Nephron (organoid): Measurements from ENCODE around the gene UPP1.

Experiments
- H3K27ac Mint-ChIP-seq, 3 experiments: 2 replicates each; pipeline ENCODE4 v1.8.0; 2020; ENCODE audit warnings: mixed read lengths in 3 of 3, mild to moderate bottlenecking in 2 of 3, moderate library complexity in 1 of 3
- H3K27me3 Mint-ChIP-seq: 2 replicates; pipeline ENCODE4 v1.8.0; 2021; ENCODE audit warnings: low read depth, mild to moderate bottlenecking, moderate library complexity, mixed read lengths
- H3K36me3 Mint-ChIP-seq: 2 replicates; pipeline ENCODE4 v1.8.0; 2020; ENCODE audit warnings: low read depth, mixed read lengths
- H3K4me1 Mint-ChIP-seq: 2 replicates; pipeline ENCODE4 v1.8.0; 2020; ENCODE audit warnings: mixed read lengths
- H3K4me3 Mint-ChIP-seq, 3 experiments: 2 replicates each; pipeline ENCODE4 v1.8.0; 2020; ENCODE audit warnings: mild to moderate bottlenecking in 3 of 3, mixed read lengths in 3 of 3, moderate library complexity in 2 of 3
- H3K9me3 Mint-ChIP-seq: 2 replicates; pipeline ENCODE4 v1.8.0; 2020; ENCODE audit warnings: mixed read lengths
- TF ChIP-seq, protein P1 (sequence below), 3 experiments: fragments of 200-600 bp; sonication (generic); IDR thresholded peaks; one replicate each; pipeline ENCODE4 v1.5.0; 2021; ENCODE audit warnings: antibody characterized with exemption in 3 of 3; ENCODE audit not compliant: unreplicated experiment in 3 of 3

UPP1 gene

DNA sequence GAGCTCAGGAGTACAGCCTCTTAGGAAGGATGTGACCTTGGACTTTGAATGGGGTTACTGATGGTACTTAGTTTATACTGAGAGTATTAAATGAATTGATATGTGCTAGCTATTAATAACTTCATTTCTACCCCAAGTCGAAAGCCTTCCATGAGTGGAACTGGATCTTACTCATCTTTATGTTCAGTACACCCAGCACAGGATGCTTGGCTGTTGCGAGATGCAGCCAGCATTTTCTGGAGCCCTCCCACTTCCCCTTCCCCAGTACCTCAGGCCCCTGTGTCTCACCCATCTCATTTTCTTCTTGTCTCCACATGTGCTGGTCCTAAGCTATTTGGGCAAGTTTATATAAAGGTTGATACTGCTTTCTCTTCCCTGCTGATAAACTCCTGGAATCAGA is 7.2 kb downstream of the UPP1 start:
- H3K4me3 Mint-ChIP-seq = no peak overlapping the region
- TF ChIP-seq, protein P1, sequence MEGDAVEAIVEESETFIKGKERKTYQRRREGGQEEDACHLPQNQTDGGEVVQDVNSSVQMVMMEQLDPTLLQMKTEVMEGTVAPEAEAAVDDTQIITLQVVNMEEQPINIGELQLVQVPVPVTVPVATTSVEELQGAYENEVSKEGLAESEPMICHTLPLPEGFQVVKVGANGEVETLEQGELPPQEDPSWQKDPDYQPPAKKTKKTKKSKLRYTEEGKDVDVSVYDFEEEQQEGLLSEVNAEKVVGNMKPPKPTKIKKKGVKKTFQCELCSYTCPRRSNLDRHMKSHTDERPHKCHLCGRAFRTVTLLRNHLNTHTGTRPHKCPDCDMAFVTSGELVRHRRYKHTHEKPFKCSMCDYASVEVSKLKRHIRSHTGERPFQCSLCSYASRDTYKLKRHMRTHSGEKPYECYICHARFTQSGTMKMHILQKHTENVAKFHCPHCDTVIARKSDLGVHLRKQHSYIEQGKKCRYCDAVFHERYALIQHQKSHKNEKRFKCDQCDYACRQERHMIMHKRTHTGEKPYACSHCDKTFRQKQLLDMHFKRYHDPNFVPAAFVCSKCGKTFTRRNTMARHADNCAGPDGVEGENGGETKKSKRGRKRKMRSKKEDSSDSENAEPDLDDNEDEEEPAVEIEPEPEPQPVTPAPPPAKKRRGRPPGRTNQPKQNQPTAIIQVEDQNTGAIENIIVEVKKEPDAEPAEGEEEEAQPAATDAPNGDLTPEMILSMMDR (IDR thresholded peaks at IDR 0.05; ENCODE audit: unreplicated experiment in 3 of 3) = no peak
- H3K9me3 Mint-ChIP-seq = no peaks in the 10 kb centered on the region
- H3K36me3 Mint-ChIP-seq = peaks cover 16% of the 10 kb centered on the region
- no peak overlapping the region for H3K27ac Mint-ChIP-seq
- H3K4me1 Mint-ChIP-seq = peaks cover 6% of the 10 kb centered on the region
- H3K27me3 Mint-ChIP-seq = peaks cover 23% of the 10 kb centered on the region

GRCh38 chr7:48097521-48098231 is 8.6 kb downstream of the UPP1 start:
- no peak overlapping the region for H3K27ac Mint-ChIP-seq
- no peaks in the 10 kb centered on the region for H3K9me3 Mint-ChIP-seq
- peaks cover 6% of the 10 kb centered on the region for H3K4me1 Mint-ChIP-seq
- no peak overlapping the region for H3K4me3 Mint-ChIP-seq
- TF ChIP-seq, protein P1 (IDR thresholded peaks at IDR 0.05; ENCODE audit: unreplicated experiment in 3 of 3) = no peak
- H3K27me3 Mint-ChIP-seq = peaks cover 11% of the 10 kb centered on the region
- H3K36me3 Mint-ChIP-seq = peaks cover 20% of the 10 kb centered on the region

DNA sequence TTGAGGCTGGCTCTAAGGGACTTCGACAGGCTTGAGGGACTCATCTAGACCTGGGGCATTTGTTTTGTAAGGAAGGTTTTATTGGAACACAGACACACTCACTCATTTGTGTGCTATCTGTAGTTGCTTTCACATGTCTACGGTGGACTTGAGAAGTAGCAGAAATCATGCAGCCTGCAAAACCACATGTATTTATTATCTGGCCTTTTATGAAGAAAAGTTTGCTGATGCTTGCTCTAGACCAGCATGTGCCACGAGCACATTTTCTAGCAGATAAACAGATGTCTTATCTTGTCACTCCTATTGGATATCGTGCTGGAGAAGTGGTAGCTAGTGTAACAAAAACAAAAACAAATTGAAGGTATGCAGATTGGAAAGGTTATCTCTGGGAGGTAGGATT is 9.8 kb downstream of the UPP1 start:
- H3K9me3 Mint-ChIP-seq = no peaks in the 10 kb centered on the region
- no peak overlapping the region for H3K27ac Mint-ChIP-seq
- peaks cover 6% of the 10 kb centered on the region for H3K4me1 Mint-ChIP-seq
- TF ChIP-seq, protein P1 (IDR thresholded peaks at IDR 0.05; ENCODE audit: unreplicated experiment in 3 of 3) = no peak
- peaks cover 11% of the 10 kb centered on the region for H3K27me3 Mint-ChIP-seq
- H3K36me3 Mint-ChIP-seq = peaks cover 18% of the 10 kb centered on the region
- no peak overlapping the region for H3K4me3 Mint-ChIP-seq

- Mint-ChIP-seq H3K4me1 (peaks cover 6% of the 10 kb centered on the region), H3K36me3 (peaks cover 24% of the 10 kb centered on the region), H3K4me3 (no peak overlapping the region), H3K27ac (no peak overlapping the region), H3K9me3 (no peaks in the 10 kb centered on the region), H3K27me3 (peaks cover 6% of the 10 kb centered on the region)
- TF ChIP-seq, protein P1 (IDR thresholded peaks at IDR 0.05; ENCODE audit: unreplicated experiment in 3 of 3) = no peak
Observed at GRCh38 chr7:48099781-48100180, 10.7 kb downstream of the UPP1 start.

DNA sequence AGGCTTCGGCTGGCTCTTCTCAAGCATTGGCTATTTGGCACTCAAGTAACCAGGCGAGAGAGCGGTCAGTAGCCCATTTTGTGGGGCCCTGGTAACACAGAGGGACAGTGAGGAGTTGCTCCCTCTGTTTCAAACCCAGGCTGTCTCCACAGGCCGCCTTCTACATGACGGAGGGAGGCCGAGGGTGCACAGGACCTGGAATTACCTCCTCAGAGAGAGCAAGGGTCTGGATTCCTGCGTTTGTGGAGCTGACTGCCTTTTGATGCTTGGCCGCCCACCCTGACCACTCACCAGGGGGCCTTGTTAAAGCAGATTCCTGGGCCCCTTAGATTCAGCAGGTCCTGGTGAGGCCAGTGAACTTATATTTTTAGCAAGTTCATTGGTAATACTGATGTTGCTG is 12.3 kb downstream of the UPP1 start:
- Mint-ChIP-seq H3K27me3 (peaks cover 5% of the 10 kb centered on the region), H3K27ac (no peak overlapping the region), H3K4me3 (no peak overlapping the region), H3K9me3 (no peaks in the 10 kb centered on the region), H3K4me1 (no peaks in the 10 kb centered on the region), H3K36me3 (peaks cover 29% of the 10 kb centered on the region)
- TF ChIP-seq, protein P1 (IDR thresholded peaks at IDR 0.05; ENCODE audit: unreplicated experiment in 3 of 3) = no peak

DNA sequence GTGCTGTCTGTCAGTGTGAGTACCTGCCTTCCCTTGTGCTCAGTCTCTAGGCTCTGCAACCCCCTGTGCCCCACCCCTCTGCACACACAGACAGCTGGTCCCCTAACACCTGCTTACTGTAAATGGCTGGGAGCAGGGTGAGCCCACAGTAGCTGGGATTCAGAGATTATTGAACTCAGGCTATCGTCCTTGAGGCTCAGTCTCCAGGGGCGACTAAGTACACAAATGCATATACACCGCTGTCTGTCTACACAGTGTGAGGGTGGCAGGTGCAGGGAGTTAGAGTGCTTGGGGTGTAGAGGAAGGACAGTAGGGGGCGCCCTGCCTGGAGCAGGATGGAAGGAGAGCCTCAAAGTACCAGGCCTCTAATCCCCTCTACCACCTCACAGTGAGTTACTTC is 12.9 kb downstream of the UPP1 start:
- H3K27me3 Mint-ChIP-seq = peaks cover 5% of the 10 kb centered on the region
- no peaks in the 10 kb centered on the region for H3K4me1 Mint-ChIP-seq
- no peak overlapping the region for H3K4me3 Mint-ChIP-seq
- H3K27ac Mint-ChIP-seq = no peak overlapping the region
- H3K36me3 Mint-ChIP-seq = peaks cover 33% of the 10 kb centered on the region
- H3K9me3 Mint-ChIP-seq = no peaks in the 10 kb centered on the region
- TF ChIP-seq, protein P1 (IDR thresholded peaks at IDR 0.05; ENCODE audit: unreplicated experiment in 3 of 3) = no peak
